Stimulated activated effector memory CD8-positive, alpha-beta T cell treated with anti-CD3 and anti-CD28 coated beads, Interleukin-12 subunit alpha, Interleukin-12 subunit beta, amount 100 ng/mL, for 72 hours (primary cell): ENCODE data around the gene GRIK5.

Source experiments
- ATAC-seq: fragments of 150-1000 bp; cut with Tn5 transposase; 2 replicates; pipeline ENCODE4 v1.10.0; 2021
- DNase-seq, 2 donors: peaks; one replicate each; pipeline ENCODE4 v3.0.0; 2021 to 2022; ENCODE audit warnings: low spot score in 2 of 2
- H3K27ac Mint-ChIP-seq: one replicate; pipeline ENCODE4 v1.8.0; 2022; ENCODE audit warnings: mild to moderate bottlenecking, mixed read lengths
- H3K36me3 Mint-ChIP-seq: one replicate; pipeline ENCODE4 v1.8.0; 2022; ENCODE audit warnings: mild to moderate bottlenecking, mixed read lengths
- H3K4me1 Mint-ChIP-seq: one replicate; pipeline ENCODE4 v1.8.0; 2022; ENCODE audit warnings: mixed read lengths
- H3K4me3 Mint-ChIP-seq: one replicate; pipeline ENCODE4 v1.8.0; 2022; ENCODE audit warnings: mild to moderate bottlenecking, mixed read lengths
- H3K9me3 Mint-ChIP-seq: one replicate; pipeline ENCODE4 v1.8.0; 2022; ENCODE audit warnings: mixed read lengths

Gene GRIK5

GRCh38 chr19:42071247-42071646, 1.2 kb upstream of the GRIK5 start:
- Mint-ChIP-seq H3K4me3 (no peak overlapping the region), H3K4me1 (peaks cover 14% of the 10 kb centered on the region)

GRCh38 chr19:42068756-42069571, 1.0 kb downstream of the GRIK5 start:
- H3K27ac Mint-ChIP-seq: no peak overlapping the region
- H3K4me3 Mint-ChIP-seq: no peak overlapping the region
- no peaks in the 10 kb centered on the region for H3K4me1 Mint-ChIP-seq
- no peaks in the 10 kb centered on the region for H3K9me3 Mint-ChIP-seq
- H3K36me3 Mint-ChIP-seq: no peaks in the 10 kb centered on the region
- ATAC-seq (peak; percentile 15), DNase-seq (no peak)

More at GRCh38 chr19:42071247-42071646, 1.2 kb upstream of the GRIK5 start:
- no peaks in the 10 kb centered on the region for H3K9me3 Mint-ChIP-seq
- DNase-seq (no peak), ATAC-seq (no peak)
- H3K36me3 Mint-ChIP-seq: peaks cover 12% of the 10 kb centered on the region
- H3K27ac Mint-ChIP-seq: no peak overlapping the region

- H3K9me3 Mint-ChIP-seq: no peaks in the 10 kb centered on the region
Measured at GRCh38 chr19:42068361-42068755, 1.6 kb downstream of the GRIK5 start.

GRCh38 chr19:42067315-42067888, 2.6 kb downstream of the GRIK5 start:
- no peak for DNase-seq
- no peak overlapping the region for H3K4me3 Mint-ChIP-seq
- no peaks in the 10 kb centered on the region for H3K9me3 Mint-ChIP-seq
- no peaks in the 10 kb centered on the region for H3K4me1 Mint-ChIP-seq
- no peak overlapping the region for H3K27ac Mint-ChIP-seq
- H3K36me3 Mint-ChIP-seq: no peaks in the 10 kb centered on the region
- ATAC-seq: peak; percentile 16

More at GRCh38 chr19:42068361-42068755, 1.6 kb downstream of the GRIK5 start:
- Mint-ChIP-seq H3K4me1 (no peaks in the 10 kb centered on the region), H3K36me3 (no peaks in the 10 kb centered on the region), H3K4me3 (no peak overlapping the region), H3K27ac (no peak overlapping the region)
- ATAC-seq: no peak
- DNase-seq: no peak

- Mint-ChIP-seq H3K36me3 (no peaks in the 10 kb centered on the region), H3K27ac (no peak overlapping the region), H3K9me3 (no peaks in the 10 kb centered on the region), H3K4me3 (no peak overlapping the region), H3K4me1 (no peaks in the 10 kb centered on the region)
- ATAC-seq (no peak), DNase-seq (no peak)
Measured at GRCh38 chr19:42066075-42066754, 3.8 kb downstream of the GRIK5 start.

- DNase-seq (no peak), ATAC-seq (no peak)
- Mint-ChIP-seq H3K4me1 (no peaks in the 10 kb centered on the region), H3K27ac (no peak overlapping the region), H3K36me3 (no peaks in the 10 kb centered on the region), H3K4me3 (no peak overlapping the region), H3K9me3 (no peaks in the 10 kb centered on the region)
Measured at GRCh38 chr19:42065511-42065910, 4.5 kb downstream of the GRIK5 start.

- H3K4me3 Mint-ChIP-seq: no peak overlapping the region
Measured at GRCh38 chr19:42065051-42065450, 5.0 kb downstream of the GRIK5 start.

GRCh38 chr19:42064432-42064831, 5.6 kb downstream of the GRIK5 start:
- Mint-ChIP-seq H3K27ac (no peak overlapping the region), H3K4me3 (no peak overlapping the region), H3K36me3 (no peaks in the 10 kb centered on the region), H3K9me3 (no peaks in the 10 kb centered on the region), H3K4me1 (no peaks in the 10 kb centered on the region)
- no peak for ATAC-seq
- no peak for DNase-seq

More at GRCh38 chr19:42065051-42065450, 5.0 kb downstream of the GRIK5 start:
- ATAC-seq (no peak), DNase-seq (no peak)
- no peaks in the 10 kb centered on the region for H3K36me3 Mint-ChIP-seq
- H3K4me1 Mint-ChIP-seq: no peaks in the 10 kb centered on the region
- H3K27ac Mint-ChIP-seq: no peak overlapping the region
- H3K9me3 Mint-ChIP-seq: no peaks in the 10 kb centered on the region

GRCh38 chr19:42062381-42062780, 7.6 kb downstream of the GRIK5 start:
- ATAC-seq: no peak
- Mint-ChIP-seq H3K4me1 (no peaks in the 10 kb centered on the region), H3K36me3 (no peaks in the 10 kb centered on the region), H3K4me3 (no peak overlapping the region), H3K9me3 (no peaks in the 10 kb centered on the region), H3K27ac (no peak overlapping the region)
- no peak for DNase-seq

- no peak for ATAC-seq
Measured at GRCh38 chr19:42060117-42060516, 9.9 kb downstream of the GRIK5 start.

GRCh38 chr19:42059196-42059595, 10.8 kb downstream of the GRIK5 start:
- no peak overlapping the region for H3K4me3 Mint-ChIP-seq
- no peak for ATAC-seq
- H3K36me3 Mint-ChIP-seq: no peaks in the 10 kb centered on the region
- no peak overlapping the region for H3K27ac Mint-ChIP-seq
- no peaks in the 10 kb centered on the region for H3K4me1 Mint-ChIP-seq
- no peak for DNase-seq
- H3K9me3 Mint-ChIP-seq: no peaks in the 10 kb centered on the region

More at GRCh38 chr19:42060117-42060516, 9.9 kb downstream of the GRIK5 start:
- no peak overlapping the region for H3K4me3 Mint-ChIP-seq
- no peaks in the 10 kb centered on the region for H3K9me3 Mint-ChIP-seq
- no peaks in the 10 kb centered on the region for H3K36me3 Mint-ChIP-seq
- no peak overlapping the region for H3K27ac Mint-ChIP-seq
- H3K4me1 Mint-ChIP-seq: no peaks in the 10 kb centered on the region
- no peak for DNase-seq

- DNase-seq (no peak), ATAC-seq (no peak)
- Mint-ChIP-seq H3K4me1 (no peaks in the 10 kb centered on the region), H3K9me3 (no peaks in the 10 kb centered on the region), H3K4me3 (no peak overlapping the region), H3K36me3 (no peaks in the 10 kb centered on the region), H3K27ac (no peak overlapping the region)
Measured at GRCh38 chr19:42057846-42058245, 12.2 kb downstream of the GRIK5 start.

GRCh38 chr19:42054205-42054604, 15.8 kb downstream of the GRIK5 start:
- no peaks in the 10 kb centered on the region for H3K9me3 Mint-ChIP-seq
- peaks cover 18% of the 10 kb centered on the region for H3K4me1 Mint-ChIP-seq
- DNase-seq (no peak), ATAC-seq (no peak)
- H3K36me3 Mint-ChIP-seq: no peaks in the 10 kb centered on the region
- no peak overlapping the region for H3K4me3 Mint-ChIP-seq
- H3K27ac Mint-ChIP-seq: no peak overlapping the region

- H3K4me3 Mint-ChIP-seq: no peak overlapping the region
- H3K27ac Mint-ChIP-seq: no peak overlapping the region
- DNase-seq (no peak), ATAC-seq (no peak)
- H3K4me1 Mint-ChIP-seq: peaks cover 22% of the 10 kb centered on the region
- no peaks in the 10 kb centered on the region for H3K9me3 Mint-ChIP-seq
- H3K36me3 Mint-ChIP-seq: no peaks in the 10 kb centered on the region
Measured at GRCh38 chr19:42053037-42053935, 16.7 kb downstream of the GRIK5 start.
